Naive thymus-derived CD8-positive, alpha-beta T cell (primary cell): ENCODE data around the gene ADGRA3. TPM values are rescaled to one million over a fixed set of nuclear protein-coding genes. Genes with fewer than 3 reads are reported as not detected.
A peak's percentile ranks its signal among the peaks of the same experiment; 100 is the strongest.

Source experiments
- ATAC-seq, 2 donors: fragments of 150-1000 bp; cut with Tn5 transposase in 1 of 2; sonication (Bioruptor Pico), chemical (Tn5 transposase) in 1 of 2; 1 replicate in 1 of 2; 2 replicates in 1 of 2; pipeline ENCODE4 v1.10.0; 2021; ENCODE audit warnings: mild to moderate bottlenecking in 2 of 2, moderate library complexity in 2 of 2
- POLR2A ChIA-PET: fragments of 350-600 bp; sonication (Branson Sonifier 250); formaldehyde crosslinking; loops from one replicate; lab custom pipeline; 2021; ENCODE audit warnings: antibody characterized with exemption; lab: Charles Lee
- DNase-seq, 10 donors: peaks; one replicate each; pipeline versions ENCODE4 v3.0.0 to v3.0.0-alpha.2; 2020 to 2022
- H3K27ac Mint-ChIP-seq, 10 donors: one replicate each; pipeline ENCODE4 v1.8.0; 2020 to 2022; ENCODE audit warnings: mild to moderate bottlenecking in 10 of 10, mixed read lengths in 10 of 10, moderate library complexity in 4 of 10, inconsistent platforms in 1 of 10
- H3K27me3 Mint-ChIP-seq, 5 donors: one replicate each; pipeline ENCODE4 v1.8.0; 2021 to 2022; ENCODE audit warnings: mixed read lengths in 5 of 5
- H3K36me3 Mint-ChIP-seq, 3 donors: one replicate each; pipeline ENCODE4 v1.8.0; 2020 to 2022; ENCODE audit warnings: mixed read lengths in 3 of 3, mild to moderate bottlenecking in 2 of 3, inconsistent platforms in 1 of 3
- H3K4me1 Mint-ChIP-seq, 4 donors: one replicate each; pipeline ENCODE4 v1.8.0; 2021 to 2022; ENCODE audit warnings: mixed read lengths in 4 of 4
- H3K4me3 Mint-ChIP-seq, 10 donors: one replicate each; pipeline ENCODE4 v1.8.0; 2020 to 2022; ENCODE audit warnings: mild to moderate bottlenecking in 10 of 10, mixed read lengths in 10 of 10, moderate library complexity in 6 of 10, inconsistent platforms in 1 of 10
- H3K9me3 Mint-ChIP-seq, 9 donors: one replicate each; pipeline ENCODE4 v1.8.0; 2020 to 2022; ENCODE audit warnings: mixed read lengths in 9 of 9, mild to moderate bottlenecking in 3 of 9, inconsistent platforms in 1 of 9, moderate library complexity in 1 of 9
- polyA plus RNA-seq, 3 donors: library from polyadenylated mRNA; unstranded; fragments of 300-500 nt; fragmentation: Illumina TruSeq; gene quantifications; one replicate each; pipeline ENCODE4 v1.2.3, GENCODE V29; 2021
- total RNA-seq, 8 experiments: library from RNA in 2 of 8; stranded (reverse) in 2 of 8; gene quantifications; one replicate each; pipeline ENCODE4 v1.2.3 and lab custom pipeline; 2021 to 2026

ADGRA3 gene
- total and polyA plus RNA-seq, 5 experiments from 2014 or later = 0.41 to 2.1 (median 1.7) TPM

DNA sequence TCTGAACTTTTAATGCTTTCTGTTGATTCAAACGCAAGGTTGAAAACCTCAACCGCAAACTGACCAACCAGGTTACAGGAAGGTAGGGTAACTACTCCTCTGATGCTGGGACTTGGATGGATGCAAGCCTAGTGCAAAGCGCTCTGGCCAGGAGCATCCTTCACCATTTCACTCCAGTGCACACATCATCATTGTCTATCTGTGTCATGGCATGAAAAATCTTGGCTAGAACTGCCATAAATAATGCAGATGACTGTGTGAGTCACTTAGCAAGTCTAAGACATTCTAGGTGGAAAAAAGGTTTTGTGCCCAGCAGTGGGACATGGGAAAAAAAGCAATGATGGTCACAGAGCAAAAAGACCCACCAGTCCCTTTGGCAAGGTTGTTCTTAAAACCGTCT, 10.9 kb downstream of the ADGRA3 start:
- DNase-seq (no peak), ATAC-seq (no peak)
- Mint-ChIP-seq H3K27ac (no peak overlapping the region), H3K4me3 (no peak overlapping the region), H3K9me3 (no peaks in the 10 kb centered on the region), H3K36me3 (no peaks in the 10 kb centered on the region), H3K4me1 (peaks cover 0 to 9% (median 9%) of the 10 kb centered on the region in 4 donors), H3K27me3 (no peaks in the 10 kb centered on the region)
- POLR2A ChIA-PET = no interaction called here

GRCh38 chr4:22504447-22504846, 11.4 kb downstream of the ADGRA3 start:
- no peak overlapping the region for H3K4me3 Mint-ChIP-seq
- peaks cover 0 to 9% (median 9%) of the 10 kb centered on the region in 4 donors for H3K4me1 Mint-ChIP-seq
- ATAC-seq (no peak), DNase-seq (no peak)
- peak overlapping the region in 1 of 10 donors; percentile 5 for H3K27ac Mint-ChIP-seq
- no peaks in the 10 kb centered on the region for H3K36me3 Mint-ChIP-seq
- no peaks in the 10 kb centered on the region for H3K27me3 Mint-ChIP-seq
- no peaks in the 10 kb centered on the region for H3K9me3 Mint-ChIP-seq
- POLR2A ChIA-PET = no interaction called here

GRCh38 chr4:22502895-22503814, 12.7 kb downstream of the ADGRA3 start:
- H3K4me3 Mint-ChIP-seq = no peak overlapping the region
- no peak for ATAC-seq
- POLR2A ChIA-PET = no interaction called here
- DNase-seq = no peak
- H3K27me3 Mint-ChIP-seq = no peaks in the 10 kb centered on the region
- H3K27ac Mint-ChIP-seq = no peak overlapping the region
- no peaks in the 10 kb centered on the region for H3K36me3 Mint-ChIP-seq
- H3K9me3 Mint-ChIP-seq = no peaks in the 10 kb centered on the region
- peaks cover 0 to 9% (median 8%) of the 10 kb centered on the region in 4 donors for H3K4me1 Mint-ChIP-seq

GRCh38 chr4:22501715-22502095, 14.2 kb downstream of the ADGRA3 start:
- Mint-ChIP-seq H3K27ac (no peak overlapping the region), H3K36me3 (no peaks in the 10 kb centered on the region), H3K4me3 (no peak overlapping the region), H3K9me3 (no peaks in the 10 kb centered on the region), H3K27me3 (no peaks in the 10 kb centered on the region), H3K4me1 (peaks cover 0 to 9% (median 8%) of the 10 kb centered on the region in 4 donors)
- no peak for ATAC-seq
- DNase-seq = no peak
- POLR2A ChIA-PET = no interaction called here

DNA sequence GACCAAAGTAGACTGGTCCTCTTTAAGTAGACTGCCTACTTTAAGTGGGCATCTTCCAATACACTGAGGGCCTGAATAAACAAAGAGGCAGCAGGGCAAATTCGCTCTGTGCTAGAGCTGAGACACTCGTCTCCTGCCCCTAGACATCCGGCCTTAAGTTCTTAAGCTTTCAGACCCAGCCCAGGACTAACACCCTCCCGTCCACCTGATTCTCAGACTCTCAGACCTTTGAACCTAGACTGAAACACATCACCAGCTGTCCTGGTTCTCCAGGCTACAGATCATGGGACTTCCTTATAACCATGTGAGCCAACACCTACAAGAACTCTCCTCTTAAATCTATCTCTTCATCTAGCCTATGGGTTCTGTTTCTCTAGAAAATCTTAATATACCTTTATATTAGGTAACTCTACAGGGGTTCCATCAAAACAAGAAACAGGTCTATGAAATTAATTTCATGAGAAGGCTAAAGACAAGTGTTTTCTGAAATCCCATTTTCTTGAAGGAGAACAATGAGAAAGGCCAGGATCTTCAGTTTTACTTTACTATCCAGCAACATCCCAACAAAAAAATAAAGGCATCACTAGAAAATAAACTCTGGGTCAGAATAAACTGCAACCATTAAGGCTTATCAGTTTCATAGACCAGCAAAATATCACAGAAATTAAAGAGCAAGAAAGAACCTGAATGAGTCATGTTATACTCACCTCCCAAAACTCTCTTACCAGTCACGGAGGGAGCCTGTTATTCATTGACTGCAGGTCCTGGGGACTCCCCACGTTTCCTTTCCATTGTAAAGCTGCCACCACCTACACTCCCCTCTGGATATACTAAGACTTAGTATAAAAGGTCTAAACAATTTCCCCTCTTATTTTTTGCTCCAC, 14.8 kb downstream of the ADGRA3 start:
- no peak for DNase-seq
- no peaks in the 10 kb centered on the region for H3K27me3 Mint-ChIP-seq
- H3K9me3 Mint-ChIP-seq = no peaks in the 10 kb centered on the region
- no peak overlapping the region for H3K27ac Mint-ChIP-seq
- H3K4me3 Mint-ChIP-seq = no peak overlapping the region
- POLR2A ChIA-PET = no interaction called here
- H3K4me1 Mint-ChIP-seq = peaks cover 0 to 7% (median 6%) of the 10 kb centered on the region in 4 donors
- H3K36me3 Mint-ChIP-seq = no peaks in the 10 kb centered on the region
- no peak for ATAC-seq

DNA sequence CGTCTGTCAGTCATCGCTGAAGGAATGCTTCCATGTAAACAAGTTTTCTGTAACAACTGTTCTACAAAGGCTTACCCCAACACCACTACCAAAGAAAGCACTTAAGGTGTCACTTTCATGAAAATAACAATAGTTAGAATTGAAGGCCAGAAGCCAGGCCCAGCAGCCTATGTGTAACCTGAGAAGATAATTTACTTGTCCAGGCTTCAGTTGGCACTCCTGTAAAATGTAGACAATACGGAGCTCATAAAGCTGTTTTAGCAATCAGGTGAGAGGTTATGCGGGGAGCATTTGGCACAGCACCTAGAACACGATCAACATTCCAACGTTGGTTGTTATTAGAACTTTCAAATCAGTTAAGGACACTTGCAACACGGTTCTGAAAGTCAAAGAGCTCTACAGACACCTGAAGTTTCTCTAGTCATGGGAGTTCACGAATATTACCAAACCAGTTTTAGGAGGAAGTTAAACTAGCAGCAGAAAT, 15.7 kb downstream of the ADGRA3 start:
- no peak for DNase-seq
- Mint-ChIP-seq H3K36me3 (no peaks in the 10 kb centered on the region), H3K4me3 (no peak overlapping the region), H3K4me1 (no peaks in the 10 kb centered on the region), H3K9me3 (peaks cover 0 to under 1% (median 0%) of the 10 kb centered on the region in 9 donors), H3K27ac (peak overlapping the region in 1 of 10 donors; percentile 61), H3K27me3 (no peaks in the 10 kb centered on the region)
- ATAC-seq = no peak
- POLR2A ChIA-PET = no interaction called here

DNA sequence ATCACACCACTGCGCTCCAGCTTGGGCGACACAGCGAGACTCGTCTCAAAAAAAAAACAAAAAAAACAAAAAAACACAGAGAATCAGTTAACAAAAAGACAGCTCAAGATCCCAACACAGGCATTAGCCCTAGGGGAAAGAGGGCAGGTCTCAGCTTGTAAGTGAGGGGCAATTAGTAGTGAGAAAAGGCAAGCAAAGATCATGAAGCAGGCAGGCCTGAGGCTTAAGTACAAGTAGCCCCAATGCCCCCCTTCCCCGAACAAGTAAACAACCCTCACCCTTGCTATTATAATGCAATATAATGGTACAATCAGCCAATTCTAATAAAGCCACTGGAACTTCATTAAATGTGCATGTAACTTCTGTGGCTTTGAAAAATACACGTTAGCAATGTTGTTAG, 17.0 kb downstream of the ADGRA3 start:
- H3K4me3 Mint-ChIP-seq = no peak overlapping the region
- no peaks in the 10 kb centered on the region for H3K4me1 Mint-ChIP-seq
- POLR2A ChIA-PET = no interaction called here
- ATAC-seq (no peak), DNase-seq (no peak)
- no peaks in the 10 kb centered on the region for H3K27me3 Mint-ChIP-seq
- peaks cover 0 to 4% (median 0%) of the 10 kb centered on the region in 3 donors for H3K36me3 Mint-ChIP-seq
- no peak overlapping the region for H3K27ac Mint-ChIP-seq
- peaks cover 0 to 3% (median 0%) of the 10 kb centered on the region in 9 donors for H3K9me3 Mint-ChIP-seq

GRCh38 chr4:22496165-22496813, 19.6 kb downstream of the ADGRA3 start:
- peaks cover 0 to 3% (median 0%) of the 10 kb centered on the region in 9 donors for H3K9me3 Mint-ChIP-seq
- H3K27ac Mint-ChIP-seq = no peak overlapping the region
- H3K36me3 Mint-ChIP-seq = peaks cover 0 to 4% (median 0%) of the 10 kb centered on the region in 3 donors
- DNase-seq (no peak), ATAC-seq (no peak)
- H3K4me1 Mint-ChIP-seq = no peaks in the 10 kb centered on the region
- H3K27me3 Mint-ChIP-seq = no peaks in the 10 kb centered on the region
- no peak overlapping the region for H3K4me3 Mint-ChIP-seq
- POLR2A ChIA-PET = no interaction called here

GRCh38 chr4:22493523-22493922, 22.3 kb downstream of the ADGRA3 start:
- no peak for ATAC-seq
- peaks cover 0 to 4% (median 0%) of the 10 kb centered on the region in 3 donors for H3K36me3 Mint-ChIP-seq
- POLR2A ChIA-PET = no interaction called here
- H3K4me3 Mint-ChIP-seq = no peak overlapping the region
- H3K4me1 Mint-ChIP-seq = no peaks in the 10 kb centered on the region
- H3K27me3 Mint-ChIP-seq = no peaks in the 10 kb centered on the region
- H3K27ac Mint-ChIP-seq = no peak overlapping the region
- H3K9me3 Mint-ChIP-seq = peaks cover 0 to 7% (median 0%) of the 10 kb centered on the region in 9 donors
- DNase-seq = no peak

DNA sequence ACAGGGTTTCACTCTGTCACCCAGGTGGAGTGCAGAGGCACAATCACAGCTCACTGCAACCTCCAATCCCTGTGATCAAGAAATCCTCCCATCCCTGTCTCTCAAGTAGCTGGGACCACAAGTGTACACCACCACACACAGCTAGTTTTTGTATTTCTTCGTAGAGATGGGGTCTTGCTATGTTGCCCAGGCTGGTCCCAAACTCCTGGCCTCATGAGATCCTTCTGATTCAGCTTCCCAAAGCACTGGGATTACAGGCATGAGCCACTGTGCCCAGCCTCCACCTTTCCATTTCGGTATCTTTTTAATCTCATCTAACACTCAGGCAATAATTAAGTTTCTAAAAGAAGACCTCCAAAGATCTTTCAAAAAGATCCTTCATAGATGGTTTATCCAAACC, 22.9 kb downstream of the ADGRA3 start:
- Mint-ChIP-seq H3K27me3 (no peaks in the 10 kb centered on the region), H3K9me3 (peaks cover 0 to 10% (median 0%) of the 10 kb centered on the region in 9 donors), H3K4me1 (peaks cover 0 to 2% (median 0%) of the 10 kb centered on the region in 4 donors), H3K36me3 (peaks cover 0 to 4% (median 0%) of the 10 kb centered on the region in 3 donors), H3K27ac (no peak overlapping the region), H3K4me3 (no peak overlapping the region)
- no peak for ATAC-seq
- POLR2A ChIA-PET = no interaction called here
- no peak for DNase-seq

DNA sequence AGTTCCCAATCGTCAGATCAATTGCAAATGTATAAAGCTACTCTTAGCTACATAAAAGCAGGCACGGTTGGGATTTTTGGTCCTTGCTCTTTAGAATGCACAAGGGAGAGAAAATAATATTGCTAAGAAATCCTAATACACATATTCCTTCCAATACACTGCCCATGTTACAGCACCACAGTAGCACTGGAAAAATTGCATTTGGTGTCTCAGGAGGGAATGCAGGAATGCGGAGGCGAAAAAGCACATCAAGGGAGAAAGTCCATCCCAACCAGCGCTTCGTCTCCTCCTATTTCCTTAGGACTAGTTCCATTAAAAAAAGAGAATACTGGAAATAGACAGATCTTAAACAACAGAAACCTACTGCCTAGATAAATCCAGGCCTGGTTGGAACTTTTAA, 23.9 kb downstream of the ADGRA3 start:
- POLR2A ChIA-PET = no interaction called here
- Mint-ChIP-seq H3K4me1 (peaks cover 0 to 2% (median 0%) of the 10 kb centered on the region in 4 donors), H3K9me3 (peaks cover 0 to 10% (median 0%) of the 10 kb centered on the region in 9 donors)

DNA sequence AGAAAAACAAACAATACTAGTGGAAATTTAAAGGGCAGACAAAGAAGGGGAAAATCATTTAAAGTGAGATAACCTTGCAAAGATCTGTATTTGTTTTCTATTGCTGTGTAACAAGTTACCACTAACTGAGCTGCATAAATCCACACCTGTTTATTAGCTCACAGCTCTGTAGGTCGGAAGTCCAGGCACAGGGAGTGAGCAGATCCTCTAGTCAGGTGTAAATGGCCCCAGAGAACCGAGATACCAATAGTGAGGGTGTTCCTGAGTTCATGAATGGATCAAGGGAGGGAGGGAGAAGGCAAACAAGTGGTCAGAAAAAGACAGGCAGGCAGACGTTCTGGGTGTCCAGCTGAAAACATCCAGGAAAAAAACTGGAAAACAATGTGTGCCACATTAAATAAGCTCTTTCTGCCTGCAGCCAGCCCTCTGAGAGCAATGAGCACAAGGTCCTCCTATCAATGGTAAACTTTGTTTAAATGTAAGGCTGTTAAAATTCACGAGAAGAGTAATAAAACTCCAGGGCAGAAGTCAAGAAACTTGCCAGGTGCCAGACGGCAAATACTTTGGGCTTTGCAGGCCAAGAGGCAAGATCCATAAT, 25.0 kb downstream of the ADGRA3 start:
- H3K27ac Mint-ChIP-seq = no peak overlapping the region
- H3K36me3 Mint-ChIP-seq = peaks cover 0 to 4% (median 0%) of the 10 kb centered on the region in 3 donors
- H3K27me3 Mint-ChIP-seq = no peaks in the 10 kb centered on the region
- POLR2A ChIA-PET = no interaction called here
- ATAC-seq (no peak), DNase-seq (no peak)
- H3K4me3 Mint-ChIP-seq = no peak overlapping the region
- peaks cover 0 to 4% (median 0%) of the 10 kb centered on the region in 4 donors for H3K4me1 Mint-ChIP-seq
- H3K9me3 Mint-ChIP-seq = peaks cover 0 to 10% (median 0%) of the 10 kb centered on the region in 9 donors

More for the DNA sequence above, 23.9 kb downstream of the ADGRA3 start:
- DNase-seq = no peak
- Mint-ChIP-seq H3K27me3 (no peaks in the 10 kb centered on the region), H3K27ac (no peak overlapping the region), H3K4me3 (no peak overlapping the region), H3K36me3 (peaks cover 0 to 4% (median 0%) of the 10 kb centered on the region in 3 donors)
- no peak for ATAC-seq
